ENCODE results near the gene ST6GALNAC3. TPM values are rescaled to one million over a fixed set of nuclear protein-coding genes. Genes with fewer than 3 reads are reported as not detected.

ST6GALNAC3 gene
- total RNA-seq, 4 donors from 2014 or later = 5.9 to 29.8 (median 11.7) TPM

DNA sequence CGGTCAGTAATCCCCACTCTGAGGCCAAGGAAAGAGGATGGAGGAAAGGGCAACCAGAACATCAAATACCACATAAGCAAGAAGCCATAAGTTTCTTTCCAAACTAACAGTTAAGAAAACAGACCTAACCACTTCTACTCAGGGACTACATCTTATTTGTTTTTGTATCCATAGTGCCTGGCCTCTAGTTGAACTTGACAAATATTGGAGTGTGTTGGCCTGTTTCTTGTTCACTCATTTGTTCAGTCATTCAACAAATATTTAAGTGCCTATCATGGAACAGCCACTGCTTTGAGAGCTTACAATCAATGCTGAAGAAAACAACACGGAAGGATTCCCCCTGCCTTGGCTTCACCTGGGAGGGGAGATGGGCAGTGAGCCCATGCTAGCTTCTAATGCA is 69.7 kb downstream of the ST6GALNAC3 start:
- TF ChIP-seq, protein P1, sequence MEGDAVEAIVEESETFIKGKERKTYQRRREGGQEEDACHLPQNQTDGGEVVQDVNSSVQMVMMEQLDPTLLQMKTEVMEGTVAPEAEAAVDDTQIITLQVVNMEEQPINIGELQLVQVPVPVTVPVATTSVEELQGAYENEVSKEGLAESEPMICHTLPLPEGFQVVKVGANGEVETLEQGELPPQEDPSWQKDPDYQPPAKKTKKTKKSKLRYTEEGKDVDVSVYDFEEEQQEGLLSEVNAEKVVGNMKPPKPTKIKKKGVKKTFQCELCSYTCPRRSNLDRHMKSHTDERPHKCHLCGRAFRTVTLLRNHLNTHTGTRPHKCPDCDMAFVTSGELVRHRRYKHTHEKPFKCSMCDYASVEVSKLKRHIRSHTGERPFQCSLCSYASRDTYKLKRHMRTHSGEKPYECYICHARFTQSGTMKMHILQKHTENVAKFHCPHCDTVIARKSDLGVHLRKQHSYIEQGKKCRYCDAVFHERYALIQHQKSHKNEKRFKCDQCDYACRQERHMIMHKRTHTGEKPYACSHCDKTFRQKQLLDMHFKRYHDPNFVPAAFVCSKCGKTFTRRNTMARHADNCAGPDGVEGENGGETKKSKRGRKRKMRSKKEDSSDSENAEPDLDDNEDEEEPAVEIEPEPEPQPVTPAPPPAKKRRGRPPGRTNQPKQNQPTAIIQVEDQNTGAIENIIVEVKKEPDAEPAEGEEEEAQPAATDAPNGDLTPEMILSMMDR (IDR thresholded peaks at IDR 0.05; ENCODE audit: low read depth) = no peak

DNA sequence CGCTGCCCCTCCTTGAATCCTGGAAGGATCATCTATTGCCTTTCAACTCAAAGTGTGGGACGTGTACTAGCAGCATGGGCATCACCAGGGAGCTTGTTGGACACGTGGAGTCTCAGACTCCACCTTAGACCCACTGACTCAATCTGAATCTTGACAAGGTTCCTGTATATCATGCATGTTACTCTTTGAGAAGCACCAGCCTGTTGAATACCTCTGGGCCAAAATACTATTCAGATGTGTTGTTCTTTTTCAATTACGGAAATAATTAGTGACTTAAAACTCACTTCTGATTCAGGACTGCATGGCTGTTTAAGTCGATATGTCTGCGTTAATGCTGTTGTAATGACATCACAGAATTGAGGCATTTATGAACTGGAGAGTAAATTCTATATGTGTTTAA is 70.8 kb downstream of the ST6GALNAC3 start:
- TF ChIP-seq, protein P1 (IDR thresholded peaks at IDR 0.05; ENCODE audit: low read depth) = no peak

DNA sequence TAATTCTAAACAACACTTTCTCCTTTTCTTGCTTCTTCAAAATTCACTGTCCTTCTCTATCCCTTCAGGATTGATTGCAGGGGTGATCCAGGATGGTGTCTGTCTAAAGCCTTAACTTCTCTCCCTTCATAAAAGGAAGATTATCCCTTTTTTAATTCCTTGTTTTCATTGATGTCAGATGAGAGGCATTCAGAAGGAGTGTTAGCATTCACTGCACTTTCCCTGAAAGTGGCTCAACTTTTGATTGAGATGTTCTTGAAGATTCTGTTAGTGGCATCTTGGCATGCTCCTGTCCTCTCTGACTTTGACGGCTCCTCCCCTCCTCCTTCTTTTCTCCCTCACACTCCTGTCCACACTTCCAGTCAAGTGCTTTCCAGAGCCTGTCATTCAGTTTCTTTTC is 71.6 kb downstream of the ST6GALNAC3 start:
- TF ChIP-seq, protein P1 (IDR thresholded peaks at IDR 0.05; ENCODE audit: low read depth) = no peak

DNA sequence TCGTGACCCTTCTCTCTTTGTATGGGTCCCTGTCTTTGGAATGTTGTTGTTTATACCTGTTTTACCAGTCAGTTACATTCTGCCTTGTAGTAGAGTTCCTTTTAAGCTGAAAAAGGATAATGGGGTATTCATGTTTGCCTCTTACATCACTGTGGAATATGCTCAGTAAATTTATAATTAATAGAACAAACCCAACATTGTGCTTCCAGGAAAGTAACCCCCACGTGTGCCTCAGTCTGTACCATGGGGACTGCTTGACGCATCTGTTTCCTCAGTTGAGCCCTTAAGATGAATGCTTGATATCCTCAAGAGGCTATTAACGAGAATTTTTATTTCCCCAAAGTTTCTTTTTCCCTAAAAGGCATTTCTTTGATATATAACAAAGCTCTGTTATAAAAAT is 73.4 kb downstream of the ST6GALNAC3 start:
- TF ChIP-seq, protein P1 (IDR thresholded peaks at IDR 0.05; ENCODE audit: low read depth) = no peak

DNA sequence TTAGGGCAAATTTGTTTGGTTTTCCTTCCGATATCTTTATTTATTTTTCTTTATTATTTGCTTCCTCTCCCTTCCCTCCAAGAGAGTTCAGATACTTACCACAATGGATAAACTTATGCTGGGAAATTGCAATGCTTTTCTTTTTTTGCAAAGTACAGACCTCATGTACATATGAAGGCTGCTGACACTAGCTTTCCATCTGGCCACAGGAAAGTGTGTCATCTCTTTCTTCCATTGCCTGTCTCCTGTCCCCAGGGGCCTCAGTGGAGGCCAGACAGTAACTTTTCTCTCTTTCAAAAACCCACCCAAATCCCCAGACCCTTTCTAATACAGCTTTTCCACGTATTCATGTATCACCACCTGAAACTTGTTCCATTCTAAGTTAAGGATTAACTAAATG is 73.9 kb downstream of the ST6GALNAC3 start:
- TF ChIP-seq, protein P1 (IDR thresholded peaks at IDR 0.05; ENCODE audit: low read depth) = no peak

DNA sequence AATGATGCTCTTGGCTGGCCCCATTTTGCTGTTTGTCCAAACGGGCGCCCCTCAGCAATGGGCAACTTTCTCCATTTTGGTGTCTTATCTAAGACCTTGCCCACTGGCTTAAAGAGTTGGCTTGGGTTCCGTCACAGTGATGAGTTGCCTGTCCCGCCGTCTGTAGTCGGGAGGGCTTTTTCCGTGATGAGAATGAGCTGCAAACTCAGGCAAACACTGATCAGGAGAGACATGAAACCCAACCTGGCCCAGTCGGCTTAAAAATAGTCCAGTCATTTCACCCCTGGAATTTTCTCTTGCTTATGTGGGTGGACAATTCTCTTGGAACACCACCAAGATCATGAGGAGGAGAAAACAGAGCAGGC is 79.3 kb downstream of the ST6GALNAC3 start:
- TF ChIP-seq, protein P1 (IDR thresholded peaks at IDR 0.05; ENCODE audit: low read depth) = no peak

- TF ChIP-seq, protein P1 (IDR thresholded peaks at IDR 0.05; ENCODE audit: low read depth) = no peak
Measured at GRCh38 chr1:76154206-76154956, 79.8 kb downstream of the ST6GALNAC3 start.

Measured in subcutaneous adipose tissue (tissue), 4 donors.